GM18870 (cell line): ENCODE data around the gene KRT15.
"Not testable (repeated sequence)": the region's sequence is repeated elsewhere in the genome, so short reads cannot be mapped to it uniquely, and the experiment has no call there.

Source experiments
- ATAC-seq: cut with Tn5 transposase; IDR thresholded peaks from one replicate; pipeline ENCODE4 v1.9.1; 2021; ENCODE audit warnings: moderate library complexity; ENCODE audit not compliant: unreplicated experiment

KRT15 gene

GRCh38 chr17:41544935-41545334 is 26.2 kb upstream of the KRT15 start:
- no peak for ATAC-seq

- no peak for ATAC-seq
Measured at GRCh38 chr17:41544491-41544892, 25.8 kb upstream of the KRT15 start.

- ATAC-seq: not testable (repeated sequence)
Measured at GRCh38 chr17:41542786-41543185, 24.1 kb upstream of the KRT15 start.

- ATAC-seq: no peak
Measured at GRCh38 chr17:41542357-41542756, 23.7 kb upstream of the KRT15 start.

GRCh38 chr17:41540921-41541625 is 22.4 kb upstream of the KRT15 start:
- no peak for ATAC-seq

GRCh38 chr17:41539979-41540701 is 21.4 kb upstream of the KRT15 start:
- ATAC-seq: no peak

GRCh38 chr17:41539071-41539492 is 20.4 kb upstream of the KRT15 start:
- no peak for ATAC-seq

- no peak for ATAC-seq
Measured at GRCh38 chr17:41538565-41538991, 19.9 kb upstream of the KRT15 start.

GRCh38 chr17:41537990-41538389 is 19.3 kb upstream of the KRT15 start:
- no peak for ATAC-seq

GRCh38 chr17:41537614-41537954 is 18.9 kb upstream of the KRT15 start:
- ATAC-seq: no peak

GRCh38 chr17:41536741-41537613 is 18.3 kb upstream of the KRT15 start:
- ATAC-seq: no peak

GRCh38 chr17:41535764-41536481 is 17.2 kb upstream of the KRT15 start:
- no peak for ATAC-seq

GRCh38 chr17:41534899-41535546 is 16.3 kb upstream of the KRT15 start:
- ATAC-seq: no peak

- no peak for ATAC-seq
Measured at GRCh38 chr17:41533613-41534012, 14.9 kb upstream of the KRT15 start.

GRCh38 chr17:41532947-41533570 is 14.4 kb upstream of the KRT15 start:
- ATAC-seq: no peak

GRCh38 chr17:41531993-41532392 is 13.3 kb upstream of the KRT15 start:
- no peak for ATAC-seq

GRCh38 chr17:41530062-41531048 is 11.7 kb upstream of the KRT15 start:
- ATAC-seq: no peak

- ATAC-seq: no peak
Measured at GRCh38 chr17:41529491-41529915, 10.8 kb upstream of the KRT15 start.

- ATAC-seq: no peak
Measured at GRCh38 chr17:41528959-41529353, 10.3 kb upstream of the KRT15 start.
